WI38 (cell line): ENCODE measurements around the gene CAPS.

Source experiments
- H3K4me3 ChIP-seq: 2 replicates; pipeline ENCODE4 v1.5.1; 2011; ENCODE audit warnings: low read depth, mild to moderate bottlenecking, control low read depth, low read length
- TF ChIP-seq, protein P1 (sequence below): IDR thresholded peaks from 2 replicates; pipeline ENCODE4 v1.5.1; 2012; ENCODE audit warnings: low read depth, mild to moderate bottlenecking, control low read depth, low read length

The CAPS gene

DNA sequence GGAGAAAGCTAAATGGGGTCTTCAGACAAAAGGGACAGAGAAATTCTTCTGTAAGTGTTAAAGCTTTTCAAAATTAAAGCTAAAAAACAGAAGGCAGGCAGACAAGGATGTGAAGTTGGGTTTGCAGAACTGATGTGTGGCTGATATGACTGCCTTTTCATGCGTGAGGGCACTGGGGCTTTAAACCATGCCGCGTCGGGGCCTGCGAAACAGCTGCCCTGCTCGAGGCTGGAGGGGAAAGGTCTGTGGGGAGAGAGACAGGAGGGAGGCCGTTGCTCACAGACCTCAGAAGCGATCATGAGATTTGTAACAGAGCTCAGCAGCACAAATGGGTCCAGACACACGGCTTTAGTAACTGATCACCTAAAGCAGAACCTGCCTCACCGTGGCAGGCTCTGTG is 23.5 kb downstream of the CAPS start:
- no peak overlapping the region for H3K4me3 ChIP-seq
- TF ChIP-seq, protein P1, sequence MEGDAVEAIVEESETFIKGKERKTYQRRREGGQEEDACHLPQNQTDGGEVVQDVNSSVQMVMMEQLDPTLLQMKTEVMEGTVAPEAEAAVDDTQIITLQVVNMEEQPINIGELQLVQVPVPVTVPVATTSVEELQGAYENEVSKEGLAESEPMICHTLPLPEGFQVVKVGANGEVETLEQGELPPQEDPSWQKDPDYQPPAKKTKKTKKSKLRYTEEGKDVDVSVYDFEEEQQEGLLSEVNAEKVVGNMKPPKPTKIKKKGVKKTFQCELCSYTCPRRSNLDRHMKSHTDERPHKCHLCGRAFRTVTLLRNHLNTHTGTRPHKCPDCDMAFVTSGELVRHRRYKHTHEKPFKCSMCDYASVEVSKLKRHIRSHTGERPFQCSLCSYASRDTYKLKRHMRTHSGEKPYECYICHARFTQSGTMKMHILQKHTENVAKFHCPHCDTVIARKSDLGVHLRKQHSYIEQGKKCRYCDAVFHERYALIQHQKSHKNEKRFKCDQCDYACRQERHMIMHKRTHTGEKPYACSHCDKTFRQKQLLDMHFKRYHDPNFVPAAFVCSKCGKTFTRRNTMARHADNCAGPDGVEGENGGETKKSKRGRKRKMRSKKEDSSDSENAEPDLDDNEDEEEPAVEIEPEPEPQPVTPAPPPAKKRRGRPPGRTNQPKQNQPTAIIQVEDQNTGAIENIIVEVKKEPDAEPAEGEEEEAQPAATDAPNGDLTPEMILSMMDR: no peak

DNA sequence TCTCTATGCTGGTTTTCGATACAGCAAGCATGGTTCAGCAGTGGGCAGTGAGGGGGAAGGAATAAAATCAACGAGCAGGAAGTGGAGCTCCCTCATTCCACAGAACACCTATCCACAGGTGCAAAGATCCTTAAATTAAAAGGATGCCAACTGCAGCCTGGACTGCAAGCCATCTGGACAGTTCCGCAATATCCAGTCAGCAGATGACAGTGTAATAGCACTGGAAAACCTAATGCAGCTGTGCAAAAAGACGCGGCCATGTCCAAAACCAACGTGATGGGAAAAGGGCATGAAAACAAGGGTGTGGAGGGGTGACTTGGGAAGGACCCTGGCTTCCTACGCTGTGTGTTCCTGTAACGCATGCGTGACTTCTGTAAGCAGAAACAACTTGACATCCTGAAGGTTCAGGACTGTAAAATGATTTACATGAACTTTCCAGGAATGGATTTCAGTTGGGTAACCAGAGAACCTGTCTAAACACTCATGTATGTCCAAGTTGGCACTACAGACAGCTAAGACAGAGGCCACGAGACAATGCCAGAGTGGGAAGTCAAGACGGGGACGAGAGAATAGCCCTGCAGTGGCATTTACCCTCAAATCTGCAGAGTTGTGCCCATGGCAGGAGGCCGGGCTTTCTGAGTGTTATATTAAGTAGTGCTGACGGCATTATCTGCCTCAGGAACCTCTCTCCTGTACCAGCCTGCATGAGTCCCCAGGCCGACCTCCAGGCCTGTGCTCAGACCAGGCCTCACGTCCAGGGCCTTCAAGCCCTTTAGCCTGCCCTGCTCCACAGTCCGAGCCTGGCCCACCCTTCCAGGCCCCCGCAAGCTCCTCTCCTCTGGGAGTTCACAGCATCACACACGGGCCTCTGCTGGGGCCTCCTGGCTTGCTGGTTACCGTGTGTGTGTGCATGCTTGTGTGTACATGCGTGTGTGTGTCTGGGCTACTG is 26.5 kb downstream of the CAPS start:
- H3K4me3 ChIP-seq: no peak overlapping the region
- TF ChIP-seq, protein P1: no peak

DNA sequence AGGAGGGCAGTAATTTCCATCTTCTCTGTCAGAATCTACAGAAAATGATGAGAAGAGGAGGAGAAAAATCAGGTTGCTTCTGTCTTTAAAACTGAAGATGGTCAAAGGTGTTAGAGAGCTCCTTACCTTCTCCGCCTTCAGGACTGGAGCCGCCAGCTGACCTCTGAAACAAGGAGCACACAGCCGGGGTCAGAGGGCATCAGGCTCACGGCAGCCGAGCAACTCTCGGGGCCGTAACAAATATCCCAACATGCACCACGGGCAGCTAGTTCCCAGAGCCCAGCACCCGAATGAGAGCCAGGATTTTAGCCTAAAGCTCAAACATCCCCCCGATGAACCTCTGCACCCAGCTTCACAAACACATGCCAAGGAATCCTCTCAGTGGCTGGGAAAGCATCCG is 27.6 kb downstream of the CAPS start:
- no peak overlapping the region for H3K4me3 ChIP-seq
- TF ChIP-seq, protein P1: no peak

DNA sequence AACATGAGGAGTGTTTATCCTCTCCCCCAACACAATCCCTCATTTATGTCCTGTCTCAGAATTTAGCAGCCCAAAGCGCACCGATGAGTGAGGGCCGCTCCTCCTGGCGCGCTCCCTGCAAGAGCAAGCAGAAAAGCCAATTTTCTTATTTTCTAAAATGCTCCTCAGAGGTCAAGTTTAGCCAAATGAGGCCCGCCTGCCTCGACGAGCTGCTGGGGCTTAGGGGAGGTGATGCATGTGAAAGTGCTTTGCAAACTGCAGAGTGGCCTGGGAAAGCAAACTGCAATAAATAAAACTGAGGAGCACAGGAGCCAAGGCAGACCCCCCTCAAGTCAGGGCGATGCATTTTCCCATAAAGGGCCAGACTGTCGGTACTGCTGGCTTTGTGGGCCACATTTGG is 29.0 kb downstream of the CAPS start:
- H3K4me3 ChIP-seq: no peak overlapping the region
- TF ChIP-seq, protein P1: no peak

DNA sequence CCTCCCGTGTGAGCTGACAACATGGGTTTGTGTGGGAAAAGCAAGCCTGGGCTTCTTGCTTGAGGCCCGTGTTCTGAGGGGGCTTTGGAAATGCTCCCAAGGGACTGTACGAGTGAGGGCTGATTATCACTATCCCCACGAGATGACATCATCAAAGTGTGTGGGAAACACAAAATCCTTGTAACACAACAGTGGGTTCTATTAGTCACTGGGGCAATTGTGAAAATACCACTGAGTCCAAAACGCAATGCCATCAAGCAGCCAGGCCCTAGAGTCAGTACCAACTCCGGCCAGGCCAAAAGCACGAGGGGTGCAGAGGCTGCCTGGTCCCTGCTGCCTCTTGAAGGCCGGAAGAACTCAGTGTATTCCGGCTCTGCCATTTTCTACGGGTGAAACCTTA is 29.6 kb downstream of the CAPS start:
- H3K4me3 ChIP-seq: no peak overlapping the region
- TF ChIP-seq, protein P1: no peak

DNA sequence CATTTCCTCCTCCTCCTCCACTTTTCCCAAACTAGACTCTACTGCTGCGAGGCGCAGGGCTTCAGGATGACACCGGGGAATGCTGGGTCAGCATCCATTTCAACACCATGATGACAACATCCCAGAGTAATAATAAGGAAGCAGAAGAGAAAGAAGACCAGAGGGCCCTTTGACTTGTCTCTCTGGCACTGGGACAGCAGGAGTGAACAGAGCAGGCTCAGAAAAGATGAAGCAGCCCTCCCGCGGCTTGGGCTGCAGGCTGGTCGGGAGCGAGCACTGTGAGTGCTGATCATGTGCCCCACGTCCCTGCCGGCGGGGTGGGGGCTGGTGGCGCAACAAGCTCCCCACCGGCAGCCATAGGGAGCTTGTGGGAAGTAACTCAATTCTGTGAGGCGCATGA is 33.4 kb downstream of the CAPS start:
- H3K4me3 ChIP-seq: no peak overlapping the region
- TF ChIP-seq, protein P1: no peak

DNA sequence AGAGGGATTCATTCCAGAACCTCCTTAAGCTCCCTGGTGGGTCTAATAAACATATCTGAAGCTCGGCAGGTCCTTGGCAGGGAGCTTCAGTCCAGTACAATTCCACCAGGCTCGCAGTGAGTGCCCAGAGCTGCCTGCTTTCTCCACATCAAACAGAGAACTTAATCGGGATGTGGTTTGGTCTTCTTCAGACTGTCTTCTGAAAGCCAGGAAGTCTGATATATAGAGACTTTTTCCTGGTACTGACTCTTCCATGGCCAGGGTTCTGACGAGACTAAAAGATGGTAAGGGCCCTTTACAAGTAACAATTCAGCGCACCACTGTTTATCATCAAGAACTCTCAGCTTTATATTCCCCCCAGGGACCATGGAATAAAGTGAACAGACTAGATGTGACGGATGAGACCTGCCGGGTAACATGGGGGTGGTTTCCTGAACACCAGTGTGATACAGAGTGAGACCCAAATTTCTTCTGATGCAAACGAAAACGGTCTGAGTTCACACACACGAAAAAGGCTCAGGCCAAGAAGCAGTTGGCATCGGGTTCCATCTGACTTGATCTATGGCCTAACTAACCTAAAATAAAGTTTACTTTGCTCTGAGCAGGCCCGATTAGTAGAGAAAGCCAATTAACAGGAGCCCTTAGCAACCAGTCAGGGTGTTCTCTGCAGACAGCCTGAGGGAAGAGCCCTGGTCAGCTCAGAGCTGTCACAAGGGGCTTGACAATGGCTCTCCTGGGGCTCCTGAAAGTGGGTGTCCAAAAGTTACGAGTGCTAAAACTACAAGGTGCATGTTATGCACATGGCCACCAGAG is 34.9 kb downstream of the CAPS start:
- no peak overlapping the region for H3K4me3 ChIP-seq
- TF ChIP-seq, protein P1: no peak
